Hippocampal formation (tissue), 2 donors: ENCODE results near the gene HELLS.
"Not testable (repeated sequence)": the region's sequence is repeated elsewhere in the genome, so short reads cannot be mapped to it uniquely, and the experiment has no call there.

Experiments
- DNase-seq, 2 donors: peaks; one replicate each; lab custom pipeline; 2025; lab: John Stamatoyannopoulos, UW

The HELLS gene

GRCh38 chr10:94607111-94607510 is 61.5 kb downstream of the HELLS start:
- no peak for DNase-seq

DNA sequence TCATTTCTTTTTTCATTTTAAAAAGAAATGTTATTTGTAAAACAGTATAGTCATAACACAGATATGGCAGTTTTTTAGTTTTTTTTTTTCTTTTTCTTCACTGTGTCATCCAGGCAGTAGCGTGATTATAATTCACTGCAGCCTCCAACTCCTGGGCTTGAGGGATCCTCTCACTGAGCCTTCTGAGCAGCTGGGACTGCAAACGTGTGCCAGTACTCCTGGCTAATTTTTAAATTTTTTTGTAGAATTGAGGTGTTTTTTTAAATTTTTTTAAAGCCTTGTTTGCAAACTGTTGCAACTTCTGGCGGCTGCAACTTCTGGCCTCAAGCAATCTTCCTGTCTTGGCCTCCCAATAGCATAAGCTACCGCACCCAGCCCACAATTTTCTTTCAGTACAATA is 63.0 kb downstream of the HELLS start:
- no peak for DNase-seq

GRCh38 chr10:94614558-94614957 is 69.0 kb downstream of the HELLS start:
- DNase-seq, result no peak

DNA sequence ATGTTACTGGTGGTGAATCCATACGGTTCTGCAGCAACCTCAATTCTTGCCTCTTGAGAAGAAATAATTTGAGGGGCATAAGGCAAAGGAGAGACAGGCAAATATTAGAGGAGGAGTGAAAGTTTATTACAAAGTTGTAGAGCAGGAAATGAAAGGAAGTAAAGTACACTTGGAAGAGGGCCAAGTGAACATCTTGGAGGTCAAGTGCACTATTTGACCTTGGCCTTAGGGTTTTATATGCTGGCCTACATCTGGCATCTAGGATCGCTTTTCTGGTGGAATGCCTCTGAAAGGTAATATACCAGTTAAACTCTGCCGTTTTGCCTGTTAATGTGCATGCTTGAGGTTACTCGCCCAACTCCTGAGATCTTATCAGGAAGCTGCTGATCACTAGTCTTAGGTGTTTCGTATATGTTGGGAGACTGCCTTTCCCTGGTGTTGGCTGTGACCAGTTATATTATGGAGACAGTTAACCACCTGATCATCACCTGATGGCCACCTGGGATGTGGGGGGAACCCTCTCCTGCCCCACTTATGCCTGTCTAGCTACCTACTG is 71.9 kb downstream of the HELLS start:
- DNase-seq, result no peak

GRCh38 chr10:94622666-94623205 is 77.1 kb downstream of the HELLS start:
- DNase-seq, result no peak

DNA sequence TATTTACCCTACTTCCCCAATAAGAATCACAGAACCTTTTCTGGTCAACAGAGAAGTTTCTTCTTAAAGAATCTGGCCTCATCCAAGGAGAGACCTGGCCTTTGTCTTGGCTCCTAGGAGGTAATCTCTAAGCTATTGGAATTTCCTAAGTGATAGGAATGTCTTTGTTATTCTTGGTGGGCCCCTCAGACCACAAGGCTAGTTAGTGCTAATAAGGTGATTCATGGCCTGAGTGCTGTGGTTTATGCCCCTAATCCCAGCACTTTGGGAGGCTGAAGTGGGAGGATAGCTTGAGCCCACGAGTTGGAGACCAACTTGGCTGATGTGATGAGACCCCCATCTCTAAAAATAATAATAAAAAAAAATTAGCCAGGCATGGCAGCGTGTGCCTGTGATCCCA is 78.0 kb downstream of the HELLS start:
- DNase-seq, result no peak

- DNase-seq, result no peak
Measured at GRCh38 chr10:94626476-94626875, 80.9 kb downstream of the HELLS start.

GRCh38 chr10:94627511-94627910 is 81.9 kb downstream of the HELLS start:
- no peak for DNase-seq

DNA sequence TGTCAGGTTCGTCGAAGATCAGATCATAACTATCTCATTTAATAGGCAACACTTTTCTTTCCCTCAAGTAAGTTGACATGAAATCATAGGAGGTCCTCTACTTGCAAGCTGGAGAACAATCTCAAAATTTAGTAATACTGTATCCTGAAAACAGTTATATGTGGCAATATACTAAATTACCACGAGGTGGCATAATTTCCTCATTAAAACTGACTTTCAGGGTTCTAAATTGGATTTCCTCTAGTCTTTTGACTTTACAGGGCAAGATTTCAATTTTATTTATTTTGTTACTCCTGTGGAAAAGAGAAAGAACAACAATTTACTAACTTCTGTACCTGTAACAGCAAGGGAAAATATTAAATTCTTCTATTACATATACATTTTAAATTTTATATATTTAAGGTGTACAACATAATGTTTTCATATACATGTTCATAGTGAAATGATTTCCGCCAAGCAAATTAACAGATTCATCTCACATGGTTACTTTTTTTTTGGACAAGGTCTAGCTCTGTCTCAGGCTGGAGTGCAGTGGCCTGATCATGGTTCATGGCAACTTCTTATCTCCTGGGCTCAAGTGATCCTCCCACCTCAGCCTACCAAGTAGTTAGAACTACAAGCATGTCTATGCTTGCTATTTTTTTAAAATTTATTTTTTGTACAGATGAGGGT is 84.6 kb downstream of the HELLS start:
- DNase-seq, result peak in 1 of 2 donors; percentile 0

GRCh38 chr10:94631077-94631875 is 85.7 kb downstream of the HELLS start:
- no peak for DNase-seq

DNA sequence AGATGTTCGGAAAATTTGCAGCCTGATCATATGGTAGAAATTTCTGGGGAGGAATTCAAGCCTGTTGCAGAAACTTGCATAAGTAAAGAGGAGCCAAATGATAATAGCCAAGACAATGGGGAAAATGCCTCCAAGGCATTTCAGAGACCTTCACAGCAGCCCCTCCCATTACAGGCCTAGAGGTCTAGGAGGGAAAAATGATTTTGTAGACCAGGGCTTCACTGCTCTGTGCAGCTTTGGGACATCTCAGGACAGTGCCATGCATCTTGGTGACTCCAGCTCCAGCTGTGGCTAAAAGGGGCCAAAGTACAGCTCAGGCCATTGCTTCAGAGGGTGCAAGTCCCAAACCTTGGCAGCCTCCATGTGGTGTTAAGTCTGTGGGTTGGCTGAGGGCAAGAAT is 87.4 kb downstream of the HELLS start:
- DNase-seq, result no peak

GRCh38 chr10:94638097-94638496 is 92.5 kb downstream of the HELLS start:
- DNase-seq, result not testable (repeated sequence)

DNA sequence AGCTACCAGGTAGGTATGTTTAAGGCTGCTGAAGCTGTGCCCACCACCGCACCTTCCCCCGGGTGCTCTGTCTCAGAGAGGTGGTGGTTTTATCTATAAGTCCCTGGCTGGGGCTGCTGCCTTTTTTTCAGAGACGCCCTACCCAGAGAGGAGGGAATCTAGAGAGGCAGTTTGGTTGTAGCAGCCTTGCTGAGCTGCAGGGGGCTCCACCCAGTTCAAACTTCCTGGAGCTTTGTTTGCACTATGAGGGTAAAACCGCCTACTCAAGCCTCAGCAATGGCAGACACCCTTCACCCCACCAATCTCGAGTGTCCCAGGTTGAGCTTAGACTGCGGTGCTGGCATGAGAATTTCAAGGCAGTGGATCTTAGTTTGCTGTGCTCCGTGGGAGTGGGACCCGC is 94.3 kb downstream of the HELLS start:
- no peak for DNase-seq

GRCh38 chr10:94640562-94640961 is 95.0 kb downstream of the HELLS start:
- no peak for DNase-seq

DNA sequence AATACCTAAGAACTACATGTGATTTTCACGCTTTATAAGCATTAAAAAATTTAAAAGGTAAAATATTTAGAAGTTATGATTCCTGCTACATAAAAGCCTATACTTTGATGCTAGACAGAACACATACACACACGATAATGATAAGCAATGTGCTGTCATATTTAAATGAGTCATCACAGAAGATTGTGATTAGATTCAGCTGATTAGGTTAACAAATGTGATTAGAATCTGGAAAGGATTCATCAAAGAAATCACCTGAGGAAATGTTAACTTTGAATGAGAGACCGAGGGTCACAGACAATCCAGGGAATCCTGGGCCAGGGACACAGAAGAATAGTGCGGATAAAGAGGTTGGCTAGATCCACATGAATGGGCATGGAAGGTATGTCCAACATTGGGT is 95.9 kb downstream of the HELLS start:
- DNase-seq, result no peak

- DNase-seq, result no peak
Measured at GRCh38 chr10:94644352-94644751, 98.8 kb downstream of the HELLS start.

- DNase-seq, result no peak
Measured at GRCh38 chr10:94645285-94645684, 99.7 kb downstream of the HELLS start.
